CD4-positive, alpha-beta T cell treated with Interleukin-6 for 4 hours (primary cell): ENCODE results near the gene TMA7.
A peak's percentile ranks its signal among the peaks of the same experiment; 100 is the strongest.
"Not testable (repeated sequence)": the region's sequence is repeated elsewhere in the genome, so short reads cannot be mapped to it uniquely, and the experiment has no call there.

Source experiments
- DNase-seq: peaks from one replicate; pipeline ENCODE4 v3.0.0-alpha.2; 2020; ENCODE audit warnings: mixed read lengths

The TMA7 gene

GRCh38 chr3:48469046-48469915, 29.2 kb downstream of the TMA7 start:
- DNase-seq = no peak

- no peak for DNase-seq
Measured at GRCh38 chr3:48470286-48470685, 30.2 kb downstream of the TMA7 start.

- no peak for DNase-seq
Measured at GRCh38 chr3:48472673-48472922, 32.5 kb downstream of the TMA7 start.

GRCh38 chr3:48472923-48473616, 33.0 kb downstream of the TMA7 start:
- DNase-seq = peak; percentile 96

- no peak for DNase-seq
Measured at GRCh38 chr3:48473617-48473952, 33.5 kb downstream of the TMA7 start.

- not testable (repeated sequence) for DNase-seq
Measured at GRCh38 chr3:48474031-48474430, 34.0 kb downstream of the TMA7 start.

- no peak for DNase-seq
Measured at GRCh38 chr3:48474619-48475018, 34.6 kb downstream of the TMA7 start.

- no peak for DNase-seq
Measured at GRCh38 chr3:48475188-48475587, 35.1 kb downstream of the TMA7 start.

- DNase-seq = no peak
Measured at GRCh38 chr3:48476426-48477053, 36.5 kb downstream of the TMA7 start.

GRCh38 chr3:48477959-48478520, 38.0 kb downstream of the TMA7 start:
- DNase-seq = no peak

GRCh38 chr3:48478626-48479555, 38.8 kb downstream of the TMA7 start:
- peak; percentile 76 for DNase-seq

GRCh38 chr3:48480891-48481290, 40.8 kb downstream of the TMA7 start:
- not testable (repeated sequence) for DNase-seq

GRCh38 chr3:48482822-48483221, 42.8 kb downstream of the TMA7 start:
- DNase-seq = not testable (repeated sequence)

GRCh38 chr3:48486952-48487351, 46.9 kb downstream of the TMA7 start:
- no peak for DNase-seq

GRCh38 chr3:48492461-48493202, 52.6 kb downstream of the TMA7 start:
- no peak for DNase-seq

GRCh38 chr3:48493203-48493501, 53.1 kb downstream of the TMA7 start:
- DNase-seq = no peak
